SH-SY5Y (cell line): Measurements from ENCODE around the gene SMIM15.

Experiments
- GATA2 ChIP-seq: IDR thresholded peaks from 2 replicates; pipeline ENCODE4 v1.6.1; 2011; ENCODE audit warnings: mild to moderate bottlenecking, low read depth, low read length
- GATA3 ChIP-seq: IDR thresholded peaks from 2 replicates; pipeline ENCODE4 v1.6.1; 2011; ENCODE audit warnings: low read depth, mild to moderate bottlenecking, low read length, moderate library complexity

- TF ChIP-seq GATA2 (no peak), GATA3 (no peak)
Observed at GRCh38 chr5:61114441-61114840, 47.8 kb downstream of the SMIM15 start.
